ENCODE measurements around the gene HOTAIR.
A peak's percentile ranks its signal among the peaks of the same experiment; 100 is the strongest.

Gene HOTAIR

DNA sequence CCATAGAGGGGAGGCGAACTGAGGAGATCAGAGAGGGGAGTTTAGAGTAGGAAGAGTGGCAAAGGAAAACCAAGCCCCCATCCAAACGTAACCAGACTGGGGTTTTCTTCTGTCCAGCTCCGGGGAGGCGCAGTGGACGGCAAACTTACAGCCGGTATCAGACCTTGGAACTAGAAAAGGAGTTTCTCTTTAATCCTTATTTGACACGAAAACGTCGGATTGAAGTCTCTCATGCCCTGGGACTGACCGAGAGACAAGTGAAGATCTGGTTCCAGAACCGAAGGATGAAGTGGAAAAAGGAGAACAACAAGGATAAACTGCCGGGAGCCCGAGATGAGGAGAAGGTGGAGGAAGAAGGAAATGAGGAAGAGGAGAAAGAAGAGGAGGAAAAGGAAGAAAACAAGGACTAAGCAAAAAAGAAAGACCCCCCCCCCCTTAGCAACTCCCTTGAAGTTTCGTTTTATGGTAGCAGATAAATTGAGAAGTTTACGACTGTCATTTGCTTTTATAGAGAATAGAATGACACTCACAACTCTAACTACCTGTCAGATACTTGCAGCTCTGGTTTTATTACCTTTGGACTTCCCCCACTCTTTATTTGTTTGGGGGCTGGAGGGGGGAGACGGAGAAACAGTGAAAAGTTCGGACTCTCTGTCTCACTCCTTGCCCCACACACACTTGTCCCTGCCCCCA is 36.4 kb upstream of the HOTAIR start:
- no peak for DNase-seq

DNA sequence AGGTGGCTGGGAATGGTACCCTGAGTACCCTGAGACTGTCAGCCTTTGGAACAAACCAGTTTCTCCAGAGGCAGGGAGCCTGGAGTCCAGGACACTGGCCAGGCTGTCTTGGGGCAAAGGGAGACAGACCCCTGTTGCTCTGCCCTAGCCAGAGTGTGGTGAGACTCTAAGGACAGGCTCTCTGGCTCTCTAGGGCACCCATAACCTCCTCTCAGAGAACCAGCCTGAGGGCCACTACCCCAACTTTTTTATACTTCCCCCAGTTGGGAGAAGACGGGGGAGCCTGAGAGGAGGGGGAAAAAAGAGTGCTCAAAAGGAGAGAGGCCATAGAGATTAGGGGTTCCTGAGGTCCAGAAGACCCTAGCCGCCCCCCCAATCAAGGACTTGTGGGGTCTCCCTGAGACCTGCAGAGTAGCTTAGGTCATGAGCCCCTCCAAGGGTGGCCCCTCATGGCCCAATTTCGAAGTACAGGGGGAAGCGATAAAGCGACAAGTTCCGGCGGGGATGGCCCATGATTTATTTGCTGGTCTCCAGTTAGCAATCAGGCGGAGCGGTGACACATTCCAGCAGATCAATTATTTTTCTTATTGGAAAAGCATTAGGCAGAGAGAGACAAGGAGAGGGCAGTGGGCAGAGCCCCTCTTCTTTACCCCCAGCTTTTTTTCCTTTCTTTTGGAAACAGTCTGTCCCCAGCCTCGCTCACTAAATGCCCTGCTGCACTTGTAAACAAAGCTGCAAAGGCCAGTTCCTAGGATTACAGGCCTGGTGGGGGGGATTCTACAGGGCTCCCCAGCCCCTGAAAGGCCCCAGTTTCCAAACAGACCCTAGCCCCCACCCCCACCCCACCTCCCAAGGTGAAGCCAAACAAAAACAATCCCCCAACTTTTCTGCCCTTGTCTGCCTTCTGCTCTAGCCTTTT is 35.6 kb upstream of the HOTAIR start:
- no peak for DNase-seq

DNA sequence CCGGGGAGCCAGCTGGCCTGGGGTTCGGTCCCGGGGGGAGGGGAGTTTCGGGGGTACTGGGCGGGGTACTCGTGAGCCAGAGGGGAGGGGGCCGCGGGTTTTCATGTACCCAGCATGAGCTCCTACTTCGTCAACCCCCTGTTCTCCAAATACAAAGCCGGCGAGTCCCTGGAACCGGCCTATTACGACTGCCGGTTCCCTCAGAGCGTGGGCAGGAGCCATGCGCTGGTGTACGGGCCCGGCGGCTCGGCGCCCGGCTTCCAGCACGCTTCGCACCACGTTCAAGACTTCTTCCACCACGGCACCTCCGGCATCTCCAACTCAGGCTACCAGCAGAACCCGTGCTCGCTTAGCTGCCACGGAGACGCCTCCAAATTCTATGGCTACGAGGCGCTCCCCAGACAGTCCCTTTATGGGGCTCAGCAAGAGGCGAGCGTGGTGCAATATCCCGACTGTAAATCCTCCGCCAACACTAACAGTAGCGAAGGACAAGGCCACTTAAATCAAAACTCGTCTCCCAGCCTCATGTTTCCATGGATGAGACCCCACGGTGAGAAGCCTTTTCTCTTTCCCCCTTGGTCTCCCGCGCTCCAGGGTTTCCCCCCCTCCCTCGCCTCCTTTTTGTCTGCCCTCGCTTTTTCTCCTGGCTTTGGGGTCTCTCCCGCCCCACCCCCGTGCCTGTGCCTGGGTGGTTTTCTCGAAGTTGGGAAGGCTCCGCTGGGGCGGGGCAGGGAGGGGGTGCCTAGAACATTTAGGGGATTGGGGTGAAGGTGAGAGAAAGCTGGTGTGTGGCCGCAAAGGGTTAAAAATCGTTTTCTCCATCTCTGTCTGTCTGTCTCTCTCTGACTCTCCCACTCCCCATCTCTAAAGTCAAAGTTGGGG is 34.7 kb upstream of the HOTAIR start:
- DNase-seq = no peak

DNA sequence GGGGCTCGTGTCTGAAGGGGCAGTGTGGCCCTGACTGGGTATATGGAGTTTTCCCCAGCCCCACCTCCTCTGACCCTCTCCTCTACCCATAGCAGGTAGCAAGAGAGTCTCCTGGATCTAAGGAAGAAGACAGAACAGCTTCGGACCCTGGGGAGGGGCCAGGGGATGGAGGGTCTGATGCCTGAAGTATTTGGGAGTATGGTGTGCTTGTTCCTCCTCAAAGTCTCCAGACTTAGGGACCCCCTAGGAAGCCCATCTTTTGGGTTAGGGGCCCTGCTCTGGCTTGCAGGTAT is 33.5 kb upstream of the HOTAIR start:
- DNase-seq = no peak

DNA sequence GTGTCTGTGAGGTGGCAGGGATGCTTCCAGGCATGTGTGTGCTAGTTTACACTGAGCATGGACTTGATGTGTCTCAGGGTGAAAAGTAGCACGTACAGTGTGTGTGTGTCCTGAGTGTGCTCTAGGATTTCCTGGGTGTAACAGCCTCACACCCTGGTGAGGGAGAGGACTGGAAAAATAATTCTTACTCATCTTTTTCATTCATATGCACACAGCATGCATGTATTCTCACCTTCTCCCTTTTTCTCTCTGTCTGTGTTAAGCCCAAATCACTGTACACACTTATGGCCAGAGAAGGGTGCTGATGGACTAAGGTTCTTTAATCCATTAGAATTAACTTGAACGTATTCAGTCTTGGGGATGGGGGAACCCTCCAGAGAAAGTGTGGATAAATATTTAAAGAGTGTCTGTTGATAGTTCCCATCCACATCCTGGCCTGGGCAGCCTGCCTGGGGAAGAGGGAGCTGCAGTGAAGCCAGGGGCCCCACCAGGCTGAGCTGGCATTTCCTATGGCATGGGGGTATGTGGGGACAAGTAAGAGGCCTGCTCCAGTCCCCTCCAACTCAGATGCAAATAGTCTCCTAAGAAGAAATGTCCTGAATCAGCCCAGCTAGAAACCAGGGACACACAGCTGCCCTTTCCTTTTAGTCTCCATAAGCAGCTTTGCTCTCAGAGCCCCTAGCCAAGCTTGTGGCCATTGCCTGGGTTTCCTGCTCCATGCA is 32.9 kb upstream of the HOTAIR start:
- DNase-seq = no peak

DNA sequence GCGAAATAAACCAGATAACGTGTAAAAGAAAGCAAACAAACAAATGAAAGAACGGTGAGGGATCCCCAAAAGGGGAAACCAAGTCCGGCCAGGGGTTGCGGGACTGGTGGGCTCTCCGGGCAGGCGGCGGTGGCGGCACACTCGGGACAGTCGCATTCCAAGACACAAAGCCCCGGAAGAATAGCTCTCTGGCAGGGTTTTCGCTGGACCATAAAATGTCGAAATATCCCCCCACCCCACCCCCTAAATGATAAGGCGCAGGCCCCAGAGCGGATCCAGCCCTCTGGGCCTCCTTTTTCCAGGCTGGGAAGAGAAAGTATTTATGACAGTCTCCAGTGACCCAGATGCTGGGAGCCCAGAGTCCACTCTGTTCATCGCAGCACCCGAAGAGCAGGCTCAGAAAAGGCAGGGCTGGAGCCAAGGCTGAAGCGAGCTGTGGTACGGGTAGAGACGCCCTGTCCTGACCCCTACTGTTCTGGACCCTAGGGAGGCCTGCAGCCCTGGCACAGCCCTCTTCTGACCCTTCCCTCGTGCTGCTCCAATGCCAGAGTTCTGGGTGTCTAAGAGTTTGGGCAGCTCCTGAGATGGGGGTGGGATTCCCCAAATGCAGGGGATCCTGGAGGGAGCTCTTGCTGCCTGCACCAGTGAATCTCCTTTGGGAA is 31.9 kb upstream of the HOTAIR start:
- DNase-seq = no peak

DNA sequence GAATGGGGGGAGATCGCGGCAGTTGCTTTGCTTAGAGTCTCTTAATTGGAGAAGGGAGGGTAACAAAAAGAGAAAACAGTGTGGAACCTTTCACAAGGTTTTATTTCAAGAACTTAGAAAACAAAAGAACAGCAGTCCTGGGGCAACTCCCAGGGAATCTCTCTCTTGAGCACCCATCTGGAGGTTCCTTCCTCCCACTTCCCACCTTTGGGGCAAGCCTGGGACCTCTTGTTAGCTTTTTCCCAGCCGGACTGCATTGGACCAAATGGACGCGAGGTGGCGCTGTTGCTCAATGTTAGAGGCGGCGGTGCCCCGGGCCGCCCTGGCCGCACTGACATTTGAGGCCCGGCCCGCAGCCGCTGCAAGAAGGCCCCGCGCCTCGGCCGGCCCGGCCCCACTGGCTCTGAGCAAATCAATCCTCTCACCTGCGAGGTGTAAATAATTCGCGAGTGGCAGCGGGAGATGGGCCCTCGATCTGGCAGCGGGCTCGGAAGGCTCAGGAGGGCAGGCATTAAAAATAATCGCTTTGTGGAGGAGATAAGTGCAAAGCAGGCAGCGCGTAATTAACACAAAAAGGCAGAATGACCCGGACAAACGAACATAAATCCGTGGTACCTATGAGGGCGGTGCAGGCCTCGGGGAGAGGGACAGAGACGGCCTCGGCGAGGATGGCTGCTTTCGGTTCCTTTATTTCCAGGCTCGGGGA is 31.3 kb upstream of the HOTAIR start:
- peak; percentile 74 for DNase-seq

DNA sequence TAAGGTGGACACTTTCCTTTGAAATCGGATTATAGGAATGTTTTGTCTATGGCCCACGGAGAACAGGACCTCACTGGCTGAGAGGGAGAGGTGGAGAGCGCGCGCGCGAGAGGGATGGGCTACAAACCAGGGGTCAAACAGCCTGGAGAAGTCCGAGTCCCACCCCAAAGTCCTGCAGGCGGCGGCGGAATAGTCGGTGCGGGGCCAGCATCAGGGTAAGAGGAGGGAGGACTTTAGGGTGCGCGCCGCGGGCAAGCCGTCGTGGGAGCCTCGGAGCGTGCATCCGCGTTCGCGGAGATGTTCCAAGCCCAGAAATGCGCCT is 30.7 kb upstream of the HOTAIR start:
- DNase-seq = no peak

DNA sequence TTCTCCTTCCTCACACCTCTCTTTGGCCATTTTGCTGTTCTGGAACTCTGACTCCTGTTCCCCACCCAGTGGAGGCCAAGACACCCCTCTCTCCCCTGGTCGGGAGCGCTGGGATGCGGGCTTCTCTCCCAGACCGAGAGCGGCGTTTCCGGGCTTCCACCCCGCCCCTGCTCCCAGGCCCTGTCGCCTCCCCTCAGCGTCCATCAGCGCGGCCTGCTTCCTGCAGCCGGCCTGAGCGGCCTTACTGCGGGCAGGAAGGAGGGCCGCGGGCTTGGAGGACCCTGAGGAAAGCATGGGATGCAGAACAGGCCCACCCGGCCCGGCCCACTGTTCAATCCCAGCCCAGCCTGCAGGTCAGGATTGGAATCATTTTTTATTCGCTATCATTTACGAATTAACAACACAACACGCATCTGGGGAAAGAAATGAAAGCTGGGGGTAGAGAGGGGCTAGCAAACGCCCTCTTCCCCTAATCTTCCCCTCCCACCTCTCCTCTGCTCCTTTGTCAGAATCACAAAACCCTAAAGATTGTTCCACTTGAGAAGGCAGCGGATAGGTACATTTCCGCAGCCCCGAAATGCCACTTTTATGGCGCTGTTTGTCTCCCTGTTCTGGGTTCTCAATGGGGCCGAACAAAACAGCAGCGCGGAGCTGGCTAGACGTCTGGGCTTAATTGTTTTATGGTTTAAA is 30.2 kb upstream of the HOTAIR start:
- DNase-seq = no peak

DNA sequence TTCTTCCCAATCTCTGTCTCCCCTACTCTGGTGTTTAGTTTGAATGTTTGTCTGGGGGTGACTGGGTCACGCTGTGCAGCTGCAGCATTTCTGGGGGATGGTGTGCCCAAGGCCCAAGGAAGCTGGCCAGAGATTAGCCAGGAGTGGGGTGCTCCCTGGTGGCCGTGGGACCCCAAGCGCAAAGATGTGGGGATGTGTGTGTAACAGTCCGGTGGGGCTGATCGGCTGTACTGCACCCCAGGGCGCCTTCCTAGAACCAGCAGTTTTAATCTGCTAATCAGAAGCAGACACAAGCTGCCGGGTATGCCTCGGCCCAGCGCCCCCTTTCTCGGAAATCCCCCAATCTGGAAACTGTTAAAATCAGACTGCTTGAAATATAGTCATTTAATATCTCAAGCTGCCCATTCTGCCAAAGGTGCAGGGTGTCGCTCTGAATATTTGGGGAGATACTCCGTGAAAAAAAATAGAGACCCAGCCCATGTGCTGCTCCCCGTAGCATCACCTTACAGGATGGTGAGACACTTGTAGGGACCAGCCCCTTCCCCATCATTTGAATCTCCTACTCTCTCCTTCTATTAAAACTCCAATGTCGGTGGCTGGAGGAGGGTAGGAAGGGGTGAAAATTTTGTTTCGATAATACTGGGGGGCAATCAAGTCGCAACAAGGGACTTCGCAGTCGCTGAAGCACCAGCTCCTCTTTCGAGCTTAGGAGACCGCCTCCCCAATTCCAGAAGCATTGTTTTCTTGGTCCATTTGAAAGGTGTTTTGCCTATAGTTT is 29.5 kb upstream of the HOTAIR start:
- no peak for DNase-seq

DNA sequence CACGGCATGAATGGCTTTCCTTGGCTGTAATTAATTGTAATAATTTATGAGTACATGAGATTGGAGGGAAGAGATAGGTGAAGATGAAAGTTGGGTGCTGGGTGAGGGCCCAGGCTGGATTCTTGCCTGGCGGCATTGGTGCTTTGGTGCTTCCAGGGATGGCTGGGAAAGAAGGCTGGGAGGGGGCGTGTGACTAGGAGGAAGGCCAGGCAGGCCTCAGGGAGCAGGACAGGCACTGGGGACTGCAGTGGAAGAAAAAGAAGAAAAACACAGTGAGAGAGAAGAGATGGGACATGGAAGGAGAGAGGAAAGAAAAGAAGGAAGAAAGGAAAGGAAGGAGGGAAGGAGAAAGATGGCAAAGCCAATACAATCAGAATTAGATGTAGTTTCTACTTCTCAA is 28.9 kb upstream of the HOTAIR start:
- no peak for DNase-seq

DNA sequence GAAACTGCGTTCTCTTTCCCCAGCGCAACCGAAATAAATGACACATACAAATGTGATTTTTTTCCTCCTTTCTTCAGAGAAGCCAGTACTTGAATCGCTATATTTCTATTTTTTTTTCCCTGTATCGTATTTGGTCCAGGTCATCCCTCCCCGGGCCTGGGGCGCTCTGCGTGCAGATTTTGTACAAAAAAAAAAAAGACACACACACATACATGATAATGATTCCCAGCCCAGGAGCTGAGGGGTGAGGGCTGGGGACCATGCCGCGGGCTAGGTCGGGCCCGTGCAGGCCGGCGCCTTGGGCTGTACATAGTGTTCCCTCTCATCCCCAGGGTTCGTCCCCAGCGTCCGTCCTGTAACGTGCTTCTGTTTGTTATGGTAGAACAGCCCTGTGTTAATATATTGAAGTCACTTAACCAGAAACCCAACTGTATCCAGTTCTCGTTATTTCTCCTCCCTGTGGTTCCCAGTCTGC is 28.2 kb upstream of the HOTAIR start:
- DNase-seq = no peak

DNA sequence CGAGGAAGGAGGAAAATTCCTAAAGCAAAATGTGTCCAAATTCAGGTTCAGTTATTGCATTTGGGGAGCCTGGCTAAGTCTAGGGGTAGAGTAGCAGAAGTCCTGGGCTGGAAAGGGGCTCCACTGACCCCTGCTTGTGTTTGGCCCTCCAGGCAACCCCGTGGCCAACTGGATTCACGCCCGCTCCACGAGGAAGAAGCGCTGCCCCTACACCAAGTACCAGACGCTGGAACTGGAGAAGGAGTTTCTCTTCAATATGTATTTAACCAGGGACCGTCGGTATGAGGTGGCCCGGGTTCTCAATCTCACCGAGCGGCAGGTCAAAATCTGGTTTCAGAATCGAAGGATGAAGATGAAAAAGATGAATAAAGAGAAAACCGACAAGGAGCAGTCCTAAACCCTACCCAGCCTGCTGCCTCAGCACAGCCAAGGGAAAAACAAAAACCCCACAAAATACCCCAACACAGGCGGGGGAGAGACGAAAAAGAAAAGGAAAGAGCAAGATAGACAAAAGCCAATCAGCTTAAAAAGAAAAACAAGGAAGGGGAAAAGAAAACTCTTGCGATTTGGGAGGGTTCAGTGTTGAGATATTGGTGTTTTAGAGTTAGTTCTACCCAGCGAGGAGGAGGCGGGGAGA is 27.6 kb upstream of the HOTAIR start:
- no peak for DNase-seq

DNA sequence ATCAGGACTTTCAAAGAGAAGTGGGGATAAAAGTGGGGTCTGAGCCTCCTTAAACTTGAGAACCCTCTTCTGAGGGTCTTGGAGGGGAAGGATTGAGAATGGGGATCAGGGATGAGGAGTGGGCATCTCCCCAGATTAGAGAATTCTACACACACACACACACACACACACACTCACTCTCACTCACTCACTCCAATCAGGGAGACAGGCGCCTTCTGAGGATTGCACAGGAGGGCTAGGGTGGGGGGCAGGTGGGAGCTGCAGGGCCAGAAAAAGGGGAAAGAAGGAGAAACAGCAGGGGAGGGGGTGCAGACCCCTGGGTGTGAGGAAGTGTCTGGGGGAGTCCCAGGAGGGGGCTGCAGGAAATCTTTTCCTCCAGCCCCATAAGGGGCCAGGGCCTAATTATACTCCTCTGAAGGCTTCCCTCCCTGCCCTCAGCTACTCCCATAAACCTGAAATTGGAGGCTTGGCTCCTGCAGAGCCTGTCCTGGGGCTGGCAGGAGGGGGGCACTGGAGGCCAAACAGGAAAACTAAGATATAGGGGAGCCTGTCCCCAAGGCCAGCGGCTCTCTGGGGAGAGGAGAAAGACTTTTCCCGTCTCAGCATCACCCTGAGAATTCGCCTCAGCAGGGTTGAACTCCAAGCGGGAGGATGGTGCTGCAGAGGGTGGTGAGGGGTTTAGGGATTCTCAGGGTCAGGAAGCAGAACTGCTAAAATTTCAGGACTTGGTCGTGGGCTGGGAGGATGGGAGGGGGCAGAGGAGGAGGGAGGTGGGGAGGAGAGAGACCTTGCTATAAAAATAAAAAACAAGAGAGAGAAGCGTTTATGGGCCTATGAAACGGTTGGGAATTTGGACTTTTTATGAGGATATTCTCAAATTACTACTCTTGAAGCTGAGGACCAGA is 26.8 kb upstream of the HOTAIR start:
- no peak for DNase-seq

DNA sequence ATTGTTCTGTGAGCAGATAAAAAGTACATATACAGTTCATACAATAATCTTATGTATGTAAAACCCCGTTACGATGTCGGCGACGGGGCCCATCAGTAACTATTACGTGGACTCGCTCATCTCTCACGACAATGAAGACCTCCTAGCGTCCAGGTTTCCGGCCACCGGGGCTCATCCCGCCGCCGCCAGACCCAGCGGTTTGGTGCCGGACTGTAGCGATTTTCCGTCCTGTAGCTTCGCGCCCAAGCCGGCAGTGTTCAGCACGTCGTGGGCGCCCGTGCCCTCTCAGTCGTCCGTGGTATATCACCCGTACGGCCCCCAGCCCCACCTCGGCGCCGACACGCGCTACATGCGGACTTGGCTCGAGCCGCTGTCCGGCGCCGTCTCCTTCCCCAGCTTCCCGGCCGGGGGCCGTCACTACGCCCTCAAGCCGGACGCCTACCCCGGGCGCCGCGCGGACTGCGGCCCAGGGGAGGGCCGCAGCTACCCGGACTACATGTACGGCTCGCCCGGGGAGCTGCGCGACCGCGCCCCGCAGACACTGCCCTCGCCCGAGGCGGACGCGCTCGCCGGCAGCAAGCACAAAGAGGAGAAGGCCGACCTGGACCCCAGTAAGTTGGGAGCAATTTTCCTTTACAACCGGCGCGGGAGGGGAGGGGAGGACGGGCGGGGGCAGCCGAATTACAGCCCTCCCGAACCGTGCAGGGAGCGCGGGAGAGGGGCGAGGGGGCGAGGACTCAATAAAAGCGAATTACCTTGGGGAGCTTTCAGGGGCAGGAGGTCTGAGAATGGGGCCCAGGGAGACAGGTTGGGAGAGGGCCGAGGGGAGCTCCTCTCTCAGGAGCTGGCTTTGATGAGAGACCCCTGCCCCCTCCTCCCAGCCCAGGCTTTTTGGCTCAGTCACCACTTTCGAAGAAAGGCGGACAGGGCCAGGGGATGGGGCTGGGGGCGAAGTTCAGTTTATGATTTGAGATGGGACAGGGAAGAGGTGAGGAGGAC is 25.7 kb upstream of the HOTAIR start, which contains the start of gene HOXC9:
HOXC9 (plus strand) TSS at position 46 of the 999 bp plus-strand sequence; CDS start at position 74, 28 bp downstream.
- no peak for DNase-seq

DNA sequence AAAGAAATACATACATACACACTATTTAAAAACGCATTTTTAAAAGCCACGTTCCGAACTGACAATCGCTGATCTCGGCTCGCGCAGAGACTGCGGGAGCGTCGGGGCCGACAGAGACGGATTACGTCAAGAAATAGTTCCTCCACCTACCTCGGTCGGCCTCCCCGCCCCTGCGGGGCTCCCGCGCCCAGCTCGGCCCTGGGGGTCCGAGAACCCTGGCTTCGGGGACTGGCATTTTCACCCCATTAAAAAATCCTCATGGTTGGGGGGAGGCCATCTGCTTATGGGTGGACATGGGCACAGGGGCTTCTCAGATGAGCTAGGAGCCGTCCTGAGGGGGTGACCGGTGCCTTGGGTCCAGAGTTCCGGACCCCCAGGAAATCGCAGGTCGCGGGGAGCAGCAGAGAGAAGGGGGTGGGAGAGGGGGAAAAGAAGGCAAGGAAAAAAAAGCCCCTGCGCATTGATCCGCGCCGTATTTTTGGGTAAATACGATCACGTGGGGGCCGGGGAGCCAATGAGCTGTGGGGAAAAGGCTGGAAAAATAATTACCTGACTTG is 24.9 kb upstream of the HOTAIR start:
- DNase-seq = no peak

DNA sequence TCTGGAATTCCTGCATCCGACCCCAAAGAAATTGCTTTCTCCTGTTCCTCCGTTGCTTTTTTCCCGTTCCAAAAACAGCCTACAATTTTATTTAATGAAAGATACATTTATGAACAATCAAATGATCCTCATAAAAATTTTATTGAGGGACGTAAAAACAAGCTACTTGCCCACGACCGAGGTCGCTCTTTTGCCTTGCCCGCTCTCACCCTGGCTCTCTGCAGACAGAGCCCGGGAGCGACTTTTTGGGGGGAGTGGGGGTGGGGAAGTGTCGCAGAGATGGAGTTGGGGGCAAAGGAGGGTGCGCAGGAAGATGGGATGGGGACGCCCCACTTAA is 24.1 kb upstream of the HOTAIR start:
- no peak for DNase-seq
